ENCODE measurements around the gene SHC2.
"Not testable (repeated sequence)": the region's sequence is repeated elsewhere in the genome, so short reads cannot be mapped to it uniquely, and the experiment has no call there.

Gene SHC2

DNA sequence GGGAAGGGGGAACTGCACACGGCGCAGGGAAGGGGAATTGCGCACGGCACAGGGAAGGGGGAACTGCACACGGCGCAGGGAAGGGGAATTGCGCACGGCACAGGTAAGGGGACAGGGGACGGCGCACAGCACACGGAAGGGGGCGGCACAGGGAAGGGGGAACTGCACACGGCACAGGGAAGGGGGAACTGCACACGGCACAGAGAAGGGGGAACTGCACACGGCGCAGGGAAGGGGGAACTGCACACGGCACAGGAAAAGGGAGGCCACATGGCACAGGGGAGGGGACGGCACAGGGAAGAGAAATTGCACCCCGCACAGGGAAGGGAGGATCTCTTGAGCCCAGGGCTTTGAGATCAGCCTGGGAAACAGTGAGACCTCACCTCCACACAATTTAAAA lies 33.2 kb downstream of the SHC2 start:
- not testable (repeated sequence) for DNase-seq (ENCODE audit: extremely low read depth in 1 of 2, low read depth in 1 of 2)

DNA sequence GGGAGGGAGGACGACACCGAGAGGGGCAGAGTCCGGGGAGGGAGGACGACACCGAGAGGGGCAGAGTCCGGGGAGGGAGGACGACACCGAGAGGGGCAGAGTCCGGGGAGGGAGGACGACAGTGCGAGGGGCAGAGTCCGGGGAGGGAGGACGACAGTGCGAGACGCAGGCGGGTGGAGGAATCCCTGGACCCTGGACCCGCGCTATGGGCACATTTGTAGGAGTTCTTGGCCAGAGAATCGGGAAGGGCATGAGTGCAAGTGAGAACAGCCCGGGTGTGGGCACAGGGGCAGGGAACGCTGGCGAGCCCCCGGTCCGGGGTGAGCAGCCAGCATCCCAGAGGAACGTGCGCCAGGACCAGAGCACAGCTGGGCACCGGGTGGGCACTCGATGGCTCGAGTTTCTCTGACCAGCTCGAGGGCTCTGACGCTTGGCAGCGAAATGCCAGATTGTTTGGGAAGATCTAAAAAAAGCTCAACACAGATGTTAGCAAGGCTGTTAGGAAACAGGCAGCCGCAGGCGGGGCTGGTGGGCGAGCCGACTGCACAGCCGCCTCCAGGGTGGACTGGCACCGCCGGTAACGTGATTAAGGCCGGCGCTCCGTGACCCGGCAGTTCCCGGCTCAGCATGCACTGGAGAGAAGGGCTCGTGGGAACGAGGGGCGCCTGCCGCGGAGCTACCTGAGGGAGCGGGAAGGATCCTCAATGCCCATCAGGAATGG lies 33.9 kb downstream of the SHC2 start:
- no peak for DNase-seq (ENCODE audit: extremely low read depth in 1 of 2, low read depth in 1 of 2)

DNA sequence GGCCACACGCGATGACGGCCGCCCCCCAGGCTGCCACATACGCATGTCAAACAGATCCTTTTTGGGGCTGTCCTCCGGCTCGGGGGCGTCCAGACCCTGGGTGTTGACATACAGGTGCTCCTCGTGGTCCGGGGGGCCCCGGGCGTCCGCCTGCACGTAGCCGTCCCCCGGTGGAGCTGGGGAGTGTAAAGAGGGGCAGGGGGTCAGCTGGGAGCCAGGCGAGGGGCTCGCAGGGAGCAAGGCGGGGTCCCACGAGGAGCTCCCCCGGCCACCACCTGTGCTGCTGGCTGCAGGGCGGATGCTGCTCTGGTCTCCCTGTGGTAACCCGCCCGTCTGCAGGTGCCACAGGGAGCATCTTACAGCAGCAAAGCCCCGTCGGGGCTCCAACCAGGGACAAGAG lies 35.8 kb downstream of the SHC2 start:
- DNase-seq (ENCODE audit: extremely low read depth in 1 of 2, low read depth in 1 of 2) = no peak

DNA sequence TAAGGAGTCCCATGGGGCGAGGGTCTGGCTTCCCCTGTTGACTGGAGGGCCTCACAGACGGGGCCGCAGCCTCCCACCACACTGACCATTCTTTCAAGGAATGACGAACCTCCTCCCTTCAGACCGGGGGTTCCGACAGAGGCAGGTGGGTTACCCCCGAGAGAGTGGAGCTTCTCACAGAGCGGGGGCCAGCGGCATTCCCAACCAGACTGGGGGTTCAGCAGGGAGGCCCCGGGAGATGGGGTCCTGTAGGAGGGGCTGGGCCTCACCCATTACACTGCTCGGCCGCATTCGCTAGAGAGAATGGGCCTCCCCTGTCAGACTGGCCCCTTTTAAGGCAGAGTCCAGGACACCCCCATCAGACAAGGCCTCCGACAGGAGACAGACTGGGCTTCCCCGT lies 36.3 kb downstream of the SHC2 start:
- no peak for DNase-seq (ENCODE audit: extremely low read depth in 1 of 2, low read depth in 1 of 2)

DNA sequence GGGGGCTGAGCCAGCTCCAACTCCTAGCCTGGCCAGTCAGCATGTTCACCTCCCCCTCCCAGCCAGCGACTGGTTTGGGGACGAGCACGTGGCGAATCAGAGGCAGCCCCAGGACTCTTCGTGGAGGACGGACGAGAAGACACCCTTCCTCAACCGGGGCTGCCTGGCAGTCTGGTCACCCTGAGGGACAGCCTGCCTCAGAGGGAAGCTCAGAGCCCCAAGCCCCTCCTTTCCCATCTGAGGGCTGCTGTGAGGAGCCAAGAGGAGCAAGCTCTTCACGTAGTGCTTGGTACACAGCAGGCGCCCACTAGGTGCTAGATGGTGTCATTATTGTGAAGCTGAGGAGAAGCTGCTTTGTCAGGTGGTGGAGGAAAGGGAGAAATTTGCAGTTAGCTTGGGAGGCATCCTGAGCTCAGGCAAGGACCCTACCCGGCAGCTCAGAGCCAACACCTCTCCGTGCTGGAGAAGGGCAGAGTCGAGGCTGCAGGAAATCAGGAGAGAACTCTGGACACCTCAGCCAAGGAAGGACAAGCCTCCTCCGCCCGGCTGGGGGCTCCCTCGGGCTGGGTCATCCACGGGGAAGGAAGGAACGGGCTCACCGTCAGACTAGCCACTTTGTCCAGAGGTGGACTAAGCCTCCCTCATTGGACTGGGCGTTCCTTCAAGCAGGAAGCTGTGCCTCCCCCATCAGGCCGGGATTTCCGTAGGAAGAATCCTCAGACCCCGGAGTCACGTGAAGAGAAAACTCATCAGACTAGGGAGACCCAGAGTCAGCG lies 37.0 kb downstream of the SHC2 start:
- no peak for DNase-seq (ENCODE audit: extremely low read depth in 1 of 2, low read depth in 1 of 2)

DNA sequence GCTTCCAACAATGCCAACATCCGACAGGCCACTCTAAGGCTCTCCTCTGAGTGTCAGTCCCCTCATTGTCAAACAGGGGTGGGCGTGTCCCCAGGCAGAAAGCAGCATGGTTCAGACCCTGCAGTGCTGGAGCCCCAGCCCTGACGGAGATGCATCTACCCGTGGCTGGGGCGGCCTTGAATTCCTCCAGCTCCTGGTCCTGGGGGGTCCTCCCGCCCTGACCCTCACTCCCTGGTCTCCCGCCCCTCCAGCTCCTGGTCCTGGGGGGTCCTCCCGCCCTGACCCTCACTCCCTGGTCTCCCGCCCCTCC lies 38.0 kb downstream of the SHC2 start:
- DNase-seq (ENCODE audit: extremely low read depth in 1 of 2, low read depth in 1 of 2) = not testable (repeated sequence)

DNA sequence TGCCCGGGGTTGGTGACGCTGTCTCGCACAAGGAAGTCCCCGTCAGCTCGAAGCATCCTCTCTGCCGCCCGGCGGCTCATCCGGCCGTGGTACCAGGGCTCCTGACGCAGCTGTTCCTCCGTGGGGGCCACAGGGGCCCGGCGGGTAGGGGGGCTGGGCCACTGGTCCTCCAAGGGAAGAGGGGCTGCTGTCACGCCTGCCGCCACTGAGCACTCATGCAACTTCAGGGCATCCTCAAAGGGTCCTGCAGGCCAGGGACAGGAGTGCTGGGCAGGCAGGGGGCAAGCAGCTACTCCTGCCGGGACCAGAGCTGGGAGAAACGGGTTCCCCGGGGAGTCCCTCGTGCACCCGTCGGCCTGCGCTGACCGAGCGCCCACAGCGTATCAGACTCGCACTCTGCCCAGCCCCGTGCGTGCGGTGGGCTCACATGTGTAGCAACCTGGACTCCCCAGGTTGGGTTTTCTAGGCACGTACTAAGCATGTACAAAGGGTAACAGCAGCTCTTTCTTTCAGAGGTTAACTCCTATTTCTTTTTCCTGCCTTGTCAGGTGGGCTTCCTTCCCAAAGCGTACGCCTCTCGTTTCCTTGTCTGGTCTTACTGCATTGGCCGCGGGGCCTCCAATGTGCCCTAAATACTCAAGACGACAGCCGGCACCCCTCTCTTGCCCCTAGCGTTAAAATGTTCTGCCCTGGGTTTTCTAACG lies 38.5 kb downstream of the SHC2 start:
- no peak for DNase-seq (ENCODE audit: extremely low read depth in 1 of 2, low read depth in 1 of 2)

DNA sequence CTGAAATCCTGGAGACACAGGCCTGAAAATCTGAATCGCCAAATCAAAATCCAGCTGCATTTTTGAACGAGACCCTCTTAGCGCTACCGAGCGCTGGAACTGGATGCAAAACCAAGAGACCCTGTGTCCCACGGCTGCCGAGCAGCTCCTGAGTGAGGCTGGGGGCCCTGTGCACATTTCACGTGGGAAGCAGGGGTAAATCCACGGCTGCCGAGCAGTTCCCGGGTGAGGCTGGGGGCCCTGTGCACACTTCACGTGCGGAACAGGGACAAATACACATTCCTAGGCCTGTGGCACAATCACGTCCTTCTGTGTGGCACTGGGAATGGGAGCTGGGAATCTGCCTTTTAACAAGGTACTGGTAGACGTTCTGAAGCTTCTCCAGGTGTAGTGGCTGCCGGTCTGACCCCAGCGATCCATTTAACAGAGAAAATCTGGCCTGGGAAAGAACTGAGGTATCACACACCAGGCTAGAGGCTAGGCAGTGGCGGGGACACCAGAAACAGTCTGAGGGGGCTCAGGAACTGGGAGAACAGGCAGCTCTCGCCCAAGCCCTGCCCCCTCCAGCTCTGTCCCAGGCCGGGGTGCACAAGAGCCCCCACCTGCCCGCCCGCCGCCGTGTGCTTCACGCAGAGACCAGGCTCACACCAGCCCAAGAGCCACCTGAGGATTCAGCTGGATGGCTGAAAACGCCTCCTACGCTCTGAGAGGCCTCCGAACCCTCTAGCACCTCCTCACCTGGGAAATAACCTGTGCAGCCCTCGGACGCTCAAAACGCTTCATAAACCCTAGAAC lies 40.9 kb downstream of the SHC2 start:
- DNase-seq (ENCODE audit: extremely low read depth in 1 of 2, low read depth in 1 of 2) = no peak

DNA sequence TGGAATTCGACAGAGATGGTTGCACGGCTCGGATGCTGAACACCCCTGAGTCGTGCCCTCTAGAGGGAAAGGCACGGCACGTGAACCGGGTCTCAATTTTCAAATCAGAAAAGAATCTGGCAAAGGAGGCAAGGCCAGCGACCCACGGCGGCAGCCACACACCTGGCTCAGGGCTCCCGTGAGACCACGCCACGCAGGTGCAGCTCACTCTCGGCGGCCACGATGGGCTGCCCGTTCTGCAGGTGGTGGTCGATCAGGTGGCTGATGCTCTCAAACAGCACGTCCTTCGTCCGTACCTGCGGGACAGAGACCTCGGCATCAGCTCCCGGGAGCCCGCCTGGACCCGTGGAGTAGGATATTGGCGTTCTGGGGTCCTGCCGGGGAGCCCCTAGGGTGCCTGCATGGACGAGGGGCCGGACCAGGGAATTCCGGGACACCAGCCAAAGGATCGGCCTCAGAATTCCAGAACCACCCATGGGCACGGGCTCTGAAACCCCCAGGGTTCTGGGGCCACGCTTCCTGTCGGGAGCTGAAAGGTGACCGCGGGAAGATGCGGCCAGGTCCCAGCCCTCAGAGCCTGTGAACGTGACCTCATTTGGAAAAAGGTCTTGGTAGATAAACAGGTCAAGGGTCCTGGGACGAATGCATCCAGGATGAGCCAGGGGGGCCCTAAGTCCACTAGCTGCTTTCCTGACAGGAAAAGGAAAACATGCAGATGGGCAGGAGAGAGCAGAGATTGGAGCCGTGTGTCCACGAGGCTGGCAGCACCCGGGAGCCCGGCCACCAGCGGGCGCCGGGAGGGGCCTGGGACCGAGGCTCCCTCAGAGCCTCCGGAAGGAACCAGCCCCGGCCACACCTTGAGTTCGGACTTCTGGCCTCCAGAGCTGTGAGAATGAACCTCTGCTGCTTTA lies 41.8 kb downstream of the SHC2 start:
- DNase-seq (ENCODE audit: extremely low read depth in 1 of 2, low read depth in 1 of 2) = no peak

DNA sequence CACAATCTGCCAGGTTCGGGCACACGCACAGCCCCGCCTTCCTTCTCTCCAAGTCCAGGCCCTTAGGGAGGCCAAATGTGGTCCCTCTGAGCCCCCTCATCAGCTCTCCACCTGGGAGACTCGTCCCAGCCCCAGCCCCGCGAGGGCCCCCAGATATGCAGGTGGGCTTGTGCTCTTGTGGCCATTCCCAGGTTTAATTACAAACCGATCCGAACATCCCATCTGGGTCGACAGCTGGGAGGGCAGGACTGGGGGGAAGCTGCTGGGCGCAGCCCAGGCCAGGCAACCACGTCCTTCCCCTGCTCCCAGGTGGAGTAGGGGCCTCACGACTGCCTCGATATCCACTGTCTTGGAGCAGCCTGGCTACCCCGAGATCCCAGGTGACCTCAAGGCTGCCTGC lies 44.4 kb downstream of the SHC2 start:
- no peak for DNase-seq (ENCODE audit: extremely low read depth in 1 of 2, low read depth in 1 of 2)

DNA sequence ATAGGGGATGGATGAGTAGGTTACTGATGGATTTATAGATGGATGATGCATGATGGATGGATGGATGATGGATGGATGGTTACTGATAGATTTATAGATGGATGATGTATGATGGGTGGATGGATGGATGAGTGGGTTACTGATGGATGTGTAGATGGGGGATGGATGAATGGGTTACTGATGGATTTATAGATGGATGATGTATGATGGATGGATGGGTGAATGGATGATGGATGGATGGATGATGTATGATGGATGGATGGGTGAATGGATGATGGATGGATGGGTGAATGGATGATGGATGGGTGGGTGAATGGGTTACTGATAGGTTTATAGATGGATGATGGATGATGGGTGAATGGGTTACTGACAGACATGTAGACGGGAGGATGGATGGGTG lies 45.5 kb downstream of the SHC2 start:
- DNase-seq (ENCODE audit: extremely low read depth in 1 of 2, low read depth in 1 of 2) = no peak

DNA sequence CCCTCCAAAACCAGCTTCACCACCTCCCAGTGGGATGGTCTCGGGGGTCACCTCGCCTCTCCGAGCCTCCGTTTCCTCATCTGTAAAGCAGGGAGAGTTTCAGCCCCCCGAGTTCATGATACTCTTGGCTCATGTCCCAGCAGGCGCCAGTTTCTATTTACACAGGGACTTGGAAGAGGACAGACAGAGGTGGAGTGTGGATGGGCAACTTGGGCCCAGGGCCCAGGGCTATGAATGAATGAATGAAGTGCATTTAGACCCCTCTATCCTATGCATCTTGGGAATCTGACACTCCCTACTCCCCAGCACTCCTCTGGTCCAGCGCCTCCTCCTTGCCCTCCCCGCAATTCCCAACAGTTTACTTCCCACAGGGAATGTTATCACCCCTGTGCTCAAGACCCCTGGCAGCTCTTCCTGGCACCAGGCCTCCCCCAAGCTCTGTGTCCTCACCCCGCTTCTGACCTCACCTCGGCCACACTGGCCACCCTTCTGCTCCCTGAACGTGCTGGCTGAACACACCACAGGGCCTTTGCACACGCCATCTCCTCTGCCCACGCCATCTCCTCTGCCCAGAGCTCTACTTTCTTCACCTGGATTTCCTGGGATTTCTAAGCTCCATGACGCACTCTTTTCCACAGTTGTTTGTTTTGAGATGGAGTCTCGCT lies 46.9 kb downstream of the SHC2 start:
- no peak for DNase-seq (ENCODE audit: extremely low read depth in 1 of 2, low read depth in 1 of 2)

DNA sequence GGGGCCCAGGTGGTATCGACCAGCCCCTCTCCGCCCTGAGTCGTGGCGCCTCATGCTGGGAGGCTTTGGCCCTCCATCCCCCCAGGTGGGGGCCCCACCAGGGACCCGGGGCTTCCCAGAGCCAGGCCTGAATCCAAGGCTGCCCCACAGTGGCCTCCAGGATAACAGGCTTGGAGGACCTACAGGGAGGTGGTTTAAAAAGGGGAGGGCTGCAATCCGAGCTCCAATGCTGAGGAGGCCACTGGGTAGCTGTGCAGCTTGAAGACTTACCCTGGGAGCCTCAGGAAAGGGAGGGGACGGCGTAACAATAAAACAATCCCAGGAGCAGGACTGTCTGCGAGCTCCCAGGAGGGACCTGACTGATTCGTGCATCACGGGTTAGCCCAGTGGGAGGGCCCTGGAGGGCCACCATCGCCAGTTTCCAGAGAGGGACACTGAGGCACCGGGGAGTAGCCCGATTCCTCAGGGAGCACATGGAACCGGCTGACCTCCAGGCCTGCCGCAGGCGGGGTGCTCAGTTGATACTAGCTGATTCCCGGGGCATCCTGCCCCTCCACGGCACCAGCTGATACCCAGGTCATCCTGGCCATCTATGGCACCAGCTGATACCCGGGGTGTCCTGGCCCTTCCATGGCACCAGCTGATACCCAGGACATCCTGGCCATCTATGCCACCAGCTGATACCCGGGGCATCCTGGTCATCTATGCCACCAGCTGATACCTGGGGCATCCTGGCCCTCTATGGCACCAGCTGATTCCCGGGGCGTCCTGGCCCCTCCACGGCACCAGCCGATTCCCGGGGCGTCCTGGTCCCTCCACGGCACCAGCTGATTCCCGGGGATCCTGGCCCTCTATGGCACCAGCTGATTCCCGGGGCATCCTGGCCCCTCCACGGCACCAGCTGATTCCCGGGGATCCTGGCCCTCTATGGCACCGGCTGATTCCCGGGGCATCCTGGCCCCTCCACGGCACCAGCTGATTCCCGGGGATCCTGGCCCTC lies 48.2 kb downstream of the SHC2 start:
- no peak for DNase-seq (ENCODE audit: extremely low read depth in 1 of 2, low read depth in 1 of 2)

DNA sequence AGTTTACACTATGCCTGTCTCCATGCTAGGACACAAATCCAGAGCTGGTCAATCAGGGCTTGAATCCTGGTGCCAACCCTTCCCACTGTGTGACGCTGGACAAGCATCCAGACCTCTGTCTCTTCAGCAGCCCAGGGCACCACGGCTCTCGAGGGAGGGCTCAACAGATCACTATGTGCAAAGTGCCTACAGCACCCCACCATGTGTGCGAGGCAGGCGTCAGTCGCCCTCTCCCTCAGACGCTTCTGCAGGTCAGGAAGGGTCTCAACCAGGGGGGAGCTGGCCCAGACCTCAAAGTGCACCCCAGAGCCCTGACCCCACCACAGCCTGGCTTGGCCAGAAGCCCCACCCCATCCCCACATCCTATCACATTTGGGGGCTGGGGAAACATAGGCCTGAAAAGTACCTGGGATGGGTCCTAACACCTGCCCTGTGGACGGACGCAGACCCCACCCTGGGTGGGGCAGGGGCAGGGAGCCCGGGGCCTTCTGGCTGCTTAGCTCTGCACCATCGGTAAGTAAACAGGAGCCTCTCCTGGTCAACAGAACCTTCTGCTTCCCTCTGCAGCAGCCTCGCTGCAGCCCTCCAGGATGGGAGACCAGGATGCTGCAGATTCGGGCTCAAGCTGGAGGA lies 49.0 kb downstream of the SHC2 start:
- no peak for DNase-seq (ENCODE audit: extremely low read depth in 1 of 2, low read depth in 1 of 2)

DNA sequence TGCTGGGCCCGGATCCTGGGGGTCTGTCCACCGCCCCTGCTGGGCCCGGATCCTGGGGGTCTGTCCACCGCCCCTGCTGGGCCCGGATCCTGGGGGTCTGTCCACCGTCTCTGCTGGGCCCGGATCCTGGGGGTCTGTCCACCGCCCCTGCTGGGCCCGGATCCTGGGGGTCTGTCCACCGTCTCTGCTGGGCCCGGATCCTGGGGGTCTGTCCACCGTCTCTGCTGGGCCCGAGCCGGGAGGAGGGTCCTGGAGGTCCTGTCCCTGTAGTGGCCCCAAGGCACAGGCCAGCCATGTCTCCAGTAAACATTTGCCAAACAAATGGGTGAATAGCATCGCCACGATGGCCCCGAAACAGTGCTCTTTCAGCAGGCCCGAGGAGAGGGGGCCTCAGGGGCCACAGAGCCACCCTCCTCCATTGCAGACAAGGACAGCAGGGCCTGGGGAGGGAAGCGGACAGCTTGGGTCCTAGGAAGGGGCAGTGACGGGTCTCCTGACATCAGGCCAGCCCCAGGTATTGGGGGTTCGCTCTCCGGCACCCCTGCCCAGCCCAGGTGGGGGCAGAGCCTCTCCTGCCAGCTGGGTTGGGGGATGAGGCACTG lies 49.6 kb downstream of the SHC2 start:
- DNase-seq (ENCODE audit: extremely low read depth in 1 of 2, low read depth in 1 of 2) = not testable (repeated sequence)

DNA sequence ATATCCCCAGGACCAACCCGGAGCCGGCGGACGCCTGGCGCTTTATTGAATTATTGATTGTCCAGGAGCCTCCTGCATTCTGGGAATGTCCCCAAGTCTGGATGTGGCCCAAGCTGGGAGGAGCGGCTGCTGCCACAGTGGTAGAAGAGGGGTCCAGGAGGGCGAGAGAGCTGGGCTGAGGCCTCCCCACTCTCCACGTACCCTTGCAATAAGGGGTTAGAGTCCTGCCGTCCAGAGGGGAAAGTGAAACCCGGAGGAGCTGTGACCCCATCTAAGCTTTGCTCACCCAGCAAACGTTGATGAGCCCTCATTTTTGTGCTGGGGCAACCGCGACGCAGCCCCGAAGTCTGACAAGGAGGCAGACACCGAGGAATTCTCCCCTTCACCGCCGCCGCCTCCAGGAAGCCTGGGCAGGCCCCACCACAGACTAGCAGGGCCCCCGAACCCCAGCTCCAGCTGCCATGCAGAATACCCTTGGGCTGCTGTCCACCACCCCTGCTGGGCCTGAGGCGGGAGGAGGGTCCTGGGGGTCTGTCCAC lies 50.5 kb downstream of the SHC2 start:
- no peak for DNase-seq (ENCODE audit: extremely low read depth in 1 of 2, low read depth in 1 of 2)

DNA sequence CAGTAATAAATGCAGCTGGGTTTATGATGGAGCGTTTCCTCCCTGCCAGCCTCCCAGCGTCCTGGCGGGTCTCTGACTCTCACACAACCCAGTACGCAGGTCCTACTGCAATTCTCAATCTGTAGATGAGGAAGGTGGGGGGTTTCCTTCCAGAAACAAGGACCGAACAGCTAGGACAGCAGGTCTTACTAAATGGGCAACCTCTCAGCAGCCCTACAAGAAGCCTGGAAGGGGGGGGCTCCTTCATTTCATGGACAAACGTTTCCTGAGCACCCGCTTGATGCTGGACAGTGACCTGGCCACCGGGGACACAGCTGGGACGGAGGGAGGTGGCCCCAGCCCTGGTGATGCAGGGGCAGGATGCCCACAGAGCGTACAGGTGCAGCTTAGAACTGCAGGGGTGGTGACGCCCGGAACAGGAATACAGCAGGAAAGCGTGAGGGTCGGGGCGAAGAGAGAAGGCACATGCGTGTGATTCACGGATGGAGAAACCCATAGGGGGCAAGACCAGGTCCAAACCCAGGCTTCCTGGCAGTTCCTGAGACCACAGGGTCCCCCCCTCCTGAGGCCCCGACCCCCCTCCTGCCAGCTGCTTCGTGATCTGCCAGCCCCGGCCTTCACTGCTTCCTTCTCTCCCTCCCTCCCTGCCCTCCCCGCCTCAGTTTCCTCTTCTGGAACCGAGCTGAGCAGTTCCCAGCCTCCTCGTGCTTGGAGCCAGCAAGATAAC lies 51.2 kb downstream of the SHC2 start:
- no peak for DNase-seq (ENCODE audit: extremely low read depth in 1 of 2, low read depth in 1 of 2)

Measured in activated CD8-positive, alpha-beta memory T cell treated with anti-CD3 and anti-CD28 coated beads for 1 hour (primary cell).